ENCODE results near the gene NME9. TPM values are rescaled to one million over a fixed set of nuclear protein-coding genes. Genes with fewer than 3 reads are reported as not detected.

Gene NME9
- total and polyA plus RNA-seq, 5 experiments from 2014 or later, result 0.26 to 2.1 (median 1.0) TPM; not detected in 1

- no peaks in the 10 kb centered on the region for H3K27me3 Mint-ChIP-seq
- DNase-seq, result no peak
- H3K27ac Mint-ChIP-seq, result no peak overlapping the region
- peaks cover 0 to 3% (median 0%) of the 10 kb centered on the region in 4 donors for H3K4me1 Mint-ChIP-seq
- H3K36me3 Mint-ChIP-seq, result peaks cover 0 to 22% (median 6%) of the 10 kb centered on the region in 3 donors
- H3K9me3 Mint-ChIP-seq, result no peaks in the 10 kb centered on the region
- POLR2A ChIA-PET, result no interaction called here
- no peak overlapping the region for H3K4me3 Mint-ChIP-seq
- ATAC-seq, result no peak
These were observed 75.4 kb downstream of the NME9 start for GRCh38 chr3:138254216-138254615.

GRCh38 chr3:138253609-138254008 is 76.0 kb downstream of the NME9 start:
- Mint-ChIP-seq H3K27me3 (no peaks in the 10 kb centered on the region), H3K4me3 (no peak overlapping the region), H3K4me1 (peaks cover 0 to 3% (median 0%) of the 10 kb centered on the region in 4 donors), H3K36me3 (peaks cover 0 to 21% (median 5%) of the 10 kb centered on the region in 3 donors), H3K27ac (no peak overlapping the region), H3K9me3 (no peaks in the 10 kb centered on the region)
- ATAC-seq, result no peak
- DNase-seq, result no peak
- POLR2A ChIA-PET, result no interaction called here

Other genes with a start within 250 kb of the NME9 start
- gene DZIP1L, start 214.2 kb downstream of the NME9 start, total RNA-seq, result not detected
- gene DZIP1L, start 214.2 kb downstream of the NME9 start, polyA plus RNA-seq, result not detected
- not detected for gene A4GNT, start 197.5 kb downstream of the NME9 start, total RNA-seq
- not detected for gene A4GNT, start 197.5 kb downstream of the NME9 start, polyA plus RNA-seq
- 10 to 100 TPM; 27.0 to 27.1 TPM for gene DBR1, start 154.9 kb downstream of the NME9 start, total RNA-seq
- gene DBR1, start 154.9 kb downstream of the NME9 start, polyA plus RNA-seq, result 10 to 100 TPM in 2 of 3 donors, 1 to 10 TPM in 1; 9.9 to 13.7 (median 10.0) TPM
- gene ARMC8, start 142.6 kb downstream of the NME9 start, total RNA-seq, result 10 to 100 TPM; 69.5 to 75.0 TPM
- gene ARMC8, start 142.6 kb downstream of the NME9 start, polyA plus RNA-seq, result 10 to 100 TPM; 40.8 to 55.7 (median 44.1) TPM
- gene MRAS, start 18.7 kb upstream of the NME9 start, total RNA-seq, result under 1 TPM in 1 of 2 experiments, not detected in 1; 0.13 TPM
- not detected for gene MRAS, start 18.7 kb upstream of the NME9 start, polyA plus RNA-seq
- gene ESYT3, start 104.8 kb upstream of the NME9 start, total RNA-seq, result under 1 TPM in 1 of 2 experiments, not detected in 1; 0.39 TPM
- gene ESYT3, start 104.8 kb upstream of the NME9 start, polyA plus RNA-seq, result not detected